ENCODE measurements around the gene GPR68. TPM values are rescaled to one million over a fixed set of nuclear protein-coding genes. Genes with fewer than 3 reads are reported as not detected.

The GPR68 gene
- polyA plus RNA-seq, 1 donor from 2014 or later, result 2.1 TPM

GRCh38 chr14:91261986-91262549, 17.6 kb upstream of the GPR68 start:
- Histone ChIP-seq H3K36me3 (ENCODE audit: insufficient read depth, low read length) (no peaks in the 10 kb centered on the region), H3K79me2 (replicated peaks; ENCODE audit: insufficient read depth, low read length) (no peaks in the 10 kb centered on the region), H3K27me3 (ENCODE audit: insufficient read depth, low read depth, low read length) (peaks cover 20% of the 10 kb centered on the region), H3K9me3 (ENCODE audit: low read length) (no peaks in the 10 kb centered on the region), H3K4me2 (ENCODE audit: low read length) (no peak overlapping the region), H3F3A (ENCODE audit: insufficient read depth, low read length, poor library complexity, severe bottlenecking) (no peaks in the 10 kb centered on the region), H3K4me3 (ENCODE audit: low read length) (no peak overlapping the region), H3K27ac (ENCODE audit: low read length) (no peak overlapping the region), H3K9me2 (ENCODE audit: insufficient read depth, low read length) (no peaks in the 10 kb centered on the region), H4K20me1 (ENCODE audit: insufficient read depth) (no peaks in the 10 kb centered on the region), H3K9ac (ENCODE audit: low read length) (no peak overlapping the region), H2AFZ (ENCODE audit: low read depth, low read length) (no peak overlapping the region)
- TF ChIP-seq MXI1 (conservative IDR thresholded peaks at IDR 0.05; ENCODE audit: poor library complexity, severe bottlenecking) (no peak), EP300 (conservative IDR thresholded peaks at IDR 0.05; ENCODE audit: poor library complexity, severe bottlenecking) (no peak), EZH2 (IDR thresholded peaks at IDR 0.05; ENCODE audit: borderline replicate concordance, insufficient read depth, low read length, poor library complexity, severe bottlenecking) (no peak), RAD21 (conservative IDR thresholded peaks at IDR 0.05) (no peak), CTCF (IDR thresholded peaks at IDR 0.05; ENCODE audit: poor library complexity, severe bottlenecking) (no peak), POLR2AphosphoS5 (IDR thresholded peaks at IDR 0.05) (no peak), SMC3 (conservative IDR thresholded peaks at IDR 0.05; ENCODE audit: poor library complexity) (no peak), REST (IDR thresholded peaks at IDR 0.05; ENCODE audit: borderline replicate concordance) (no peak), TAF1 (IDR thresholded peaks at IDR 0.05; ENCODE audit: low read depth) (no peak)

GRCh38 chr14:91261115-91261514, 16.6 kb upstream of the GPR68 start:
- Histone ChIP-seq H3K9ac (ENCODE audit: low read length) (no peak overlapping the region), H3K79me2 (replicated peaks; ENCODE audit: insufficient read depth, low read length) (no peaks in the 10 kb centered on the region), H3K27me3 (ENCODE audit: insufficient read depth, low read depth, low read length) (peaks cover 20% of the 10 kb centered on the region), H3K9me3 (ENCODE audit: low read length) (no peaks in the 10 kb centered on the region), H3K27ac (ENCODE audit: low read length) (no peak overlapping the region), H2AFZ (ENCODE audit: low read depth, low read length) (no peak overlapping the region), H4K20me1 (ENCODE audit: insufficient read depth) (no peaks in the 10 kb centered on the region), H3K4me2 (ENCODE audit: low read length) (no peak overlapping the region), H3K36me3 (ENCODE audit: insufficient read depth, low read length) (no peaks in the 10 kb centered on the region), H3F3A (ENCODE audit: insufficient read depth, low read length, poor library complexity, severe bottlenecking) (no peaks in the 10 kb centered on the region), H3K9me2 (ENCODE audit: insufficient read depth, low read length) (no peaks in the 10 kb centered on the region), H3K4me3 (ENCODE audit: low read length) (no peak overlapping the region)
- TF ChIP-seq REST (IDR thresholded peaks at IDR 0.05; ENCODE audit: borderline replicate concordance) (no peak), MXI1 (conservative IDR thresholded peaks at IDR 0.05; ENCODE audit: poor library complexity, severe bottlenecking) (no peak), POLR2AphosphoS5 (IDR thresholded peaks at IDR 0.05) (no peak), EZH2 (IDR thresholded peaks at IDR 0.05; ENCODE audit: borderline replicate concordance, insufficient read depth, low read length, poor library complexity, severe bottlenecking) (no peak), SMC3 (conservative IDR thresholded peaks at IDR 0.05; ENCODE audit: poor library complexity) (no peak), TAF1 (IDR thresholded peaks at IDR 0.05; ENCODE audit: low read depth) (no peak), CTCF (IDR thresholded peaks at IDR 0.05; ENCODE audit: poor library complexity, severe bottlenecking) (no peak), EP300 (conservative IDR thresholded peaks at IDR 0.05; ENCODE audit: poor library complexity, severe bottlenecking) (no peak), RAD21 (conservative IDR thresholded peaks at IDR 0.05) (no peak)

Data from neural cell (in vitro differentiated cells).